Middle frontal gyrus (tissue), 1 donor: Measurements from ENCODE around the gene CNPY2.
"Not testable (repeated sequence)": the region's sequence is repeated elsewhere in the genome, so short reads cannot be mapped to it uniquely, and the experiment has no call there.

Source experiments
- DNase-seq: peaks from one replicate; pipeline ENCODE4 v3.0.0-alpha.2; 2015; ENCODE audit warnings: low spot score; ENCODE audit errors: extremely low spot score

Gene CNPY2

GRCh38 chr12:56315622-56316473, at the start of gene CNPY2:
TSS of gene CNPY2 (minus strand) at chr12:56315988. CDS start at chr12:56315217, 771 bp downstream.
- peak; percentile 89 for DNase-seq

- DNase-seq, result no peak
These were observed 46.6 kb upstream of the CNPY2 start, which contains the start of gene APOF for GRCh38 chr12:56362130-56363059. TSS of gene APOF (minus strand) at chr12:56362857. CDS start at chr12:56362745, 112 bp downstream.

DNA sequence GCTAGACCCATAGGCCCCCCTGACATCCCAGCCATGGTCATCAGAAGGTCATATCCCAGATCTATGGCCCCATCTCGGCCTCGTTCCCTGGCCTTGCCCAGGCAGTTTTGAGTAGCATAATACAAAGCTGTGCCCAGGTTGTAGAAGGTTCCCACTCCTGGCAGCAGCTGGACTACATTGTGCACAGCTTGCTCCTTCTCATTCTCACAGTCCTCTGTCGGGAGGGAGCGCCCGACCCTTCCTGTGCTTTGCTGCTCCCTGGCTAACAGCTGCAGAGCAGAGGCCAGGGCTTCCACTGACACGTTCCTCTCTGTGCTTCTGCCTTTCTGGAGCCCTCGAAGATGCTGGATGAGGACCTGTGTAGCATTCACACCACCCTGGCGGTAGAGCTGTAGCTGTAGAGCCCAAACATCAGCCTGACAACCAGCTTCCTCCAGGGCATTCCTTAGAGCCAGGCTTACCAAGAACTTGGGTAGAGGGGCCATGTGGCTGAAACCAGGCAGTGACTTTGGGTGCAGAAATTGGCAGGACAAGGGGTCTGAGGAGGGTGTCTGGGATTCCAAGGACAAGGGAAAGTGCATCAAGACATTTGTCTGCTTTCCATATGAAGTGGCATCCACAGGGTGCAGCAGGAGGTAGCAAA, 45.8 kb upstream of the CNPY2 start:
- DNase-seq, result no peak

GRCh38 chr12:56359851-56360767, 44.3 kb upstream of the CNPY2 start, which contains the start of gene STAT2:
TSS of gene STAT2 (minus strand) at chr12:56360107. CDS start at chr12:56356571, 3,536 bp downstream.
- peak; percentile 98 for DNase-seq

- no peak for DNase-seq
These were observed 43.2 kb upstream of the CNPY2 start for GRCh38 chr12:56358836-56359532.

DNA sequence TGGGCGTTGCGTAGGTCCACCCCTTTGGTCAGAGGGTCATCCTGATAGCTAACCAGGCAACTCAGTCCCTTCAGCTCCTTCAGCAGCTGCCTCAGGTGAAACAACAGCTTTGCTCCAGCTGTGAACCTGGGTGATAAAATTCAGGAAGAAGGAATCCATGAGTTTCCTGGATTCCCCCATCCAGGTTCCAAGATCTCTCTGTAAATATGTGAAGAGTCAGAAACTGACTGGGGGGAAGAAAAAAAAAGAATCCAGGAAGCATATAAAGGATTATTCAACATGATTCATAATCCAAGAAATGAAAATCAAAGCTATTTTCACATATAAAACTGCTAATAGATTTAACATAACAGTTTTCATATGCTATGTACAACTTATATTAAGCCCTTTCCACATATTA, 35.5 kb upstream of the CNPY2 start:
- no peak for DNase-seq

- DNase-seq, result no peak
These were observed 34.9 kb upstream of the CNPY2 start for GRCh38 chr12:56350662-56351061.

DNA sequence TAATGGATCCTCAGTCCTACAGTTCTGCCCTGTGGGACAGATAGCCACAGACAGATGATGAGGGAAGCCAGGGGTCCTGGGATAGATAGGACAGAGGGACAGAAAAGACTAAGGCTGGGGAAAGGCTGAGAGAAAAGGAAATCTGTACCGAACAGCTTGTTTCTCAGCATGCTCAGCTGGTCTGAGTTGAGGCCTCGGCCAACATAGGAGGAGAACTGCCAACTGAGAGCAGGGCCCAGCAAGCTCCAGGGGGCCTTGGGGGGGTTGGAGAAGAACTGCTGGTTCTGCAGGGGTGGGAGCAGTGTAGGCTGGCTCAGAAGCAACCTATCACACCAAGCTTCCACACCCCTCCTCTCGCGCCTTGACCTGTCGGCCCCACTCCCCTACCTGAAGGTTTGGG, 33.0 kb upstream of the CNPY2 start:
- no peak for DNase-seq

- DNase-seq, result not testable (repeated sequence)
These were observed 31.5 kb upstream of the CNPY2 start for GRCh38 chr12:56347255-56347654.

GRCh38 chr12:56346675-56347074, 30.9 kb upstream of the CNPY2 start:
- no peak for DNase-seq

GRCh38 chr12:56342290-56342689, 26.5 kb upstream of the CNPY2 start:
- DNase-seq, result not testable (repeated sequence)

- DNase-seq, result no peak
These were observed 25.8 kb upstream of the CNPY2 start for GRCh38 chr12:56341616-56342015.

- DNase-seq, result no peak
These were observed 23.3 kb upstream of the CNPY2 start for GRCh38 chr12:56339158-56339422.

DNA sequence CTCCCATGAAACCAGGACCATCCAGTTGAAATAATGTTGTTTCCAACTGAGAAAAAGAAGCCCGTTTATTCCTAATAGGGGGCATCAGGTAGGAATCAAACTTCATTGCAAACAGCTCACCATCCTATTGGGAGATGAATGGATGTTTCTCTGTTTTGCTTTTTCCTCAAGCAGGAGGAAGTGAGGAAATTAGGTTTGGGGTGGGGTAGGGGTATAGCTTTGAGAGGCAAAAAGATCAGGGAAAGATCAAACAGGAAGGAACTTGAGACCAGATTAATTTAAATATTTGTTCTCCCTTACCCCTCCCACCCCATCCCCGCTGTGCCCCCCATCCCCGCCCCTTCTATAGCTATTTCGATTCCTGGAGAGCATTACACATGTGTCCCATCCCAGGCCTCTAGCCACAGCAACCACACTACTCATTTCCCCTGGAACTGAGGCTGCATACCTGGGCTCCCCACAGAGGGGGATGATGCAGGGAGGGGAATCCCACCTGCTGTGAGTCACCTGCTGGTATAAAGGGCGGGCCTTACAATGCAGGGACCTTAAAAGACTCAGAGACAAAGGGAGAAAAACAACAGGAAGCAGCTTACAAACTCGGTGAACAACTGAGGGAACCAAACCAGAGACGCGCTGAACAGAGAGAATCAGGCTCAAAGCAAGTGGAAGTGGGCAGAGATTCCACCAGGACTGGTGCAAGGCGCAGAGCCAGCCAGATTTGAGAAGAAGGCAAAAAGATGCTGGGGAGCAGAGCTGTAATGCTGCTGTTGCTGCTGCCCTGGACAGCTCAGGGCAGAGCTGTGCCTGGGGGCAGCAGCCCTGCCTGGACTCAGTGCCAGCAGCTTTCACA, 22.7 kb upstream of the CNPY2 start, which contains the start of gene IL23A:
IL23A (plus strand) TSS at position 577 of the 850 bp plus-strand sequence; CDS start at position 738, 161 bp downstream.
- no peak for DNase-seq

DNA sequence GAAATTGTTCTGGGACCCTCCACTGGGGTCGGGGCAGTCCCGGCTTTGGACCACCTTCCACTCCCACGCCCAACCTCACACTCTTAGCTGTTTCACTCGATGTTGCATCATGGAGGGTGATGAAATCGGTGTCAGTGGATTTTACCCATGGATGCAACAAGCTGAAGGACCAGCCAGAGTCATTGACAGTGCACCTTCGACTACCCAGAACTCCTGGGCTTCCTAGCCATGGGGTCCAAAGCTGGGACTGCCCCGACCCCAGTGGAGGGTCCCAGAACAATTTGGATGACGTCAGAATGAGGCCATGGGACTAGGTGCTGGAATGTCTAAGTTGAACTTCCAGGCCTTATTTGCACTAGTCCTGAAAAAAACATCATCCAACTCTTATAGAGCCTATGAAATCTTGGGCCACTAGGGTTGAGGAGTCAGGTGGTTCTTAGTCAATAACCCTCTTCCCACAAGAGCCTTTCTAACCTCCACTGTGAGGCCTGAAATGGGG, 22.0 kb upstream of the CNPY2 start:
- DNase-seq, result no peak

GRCh38 chr12:56336361-56337167, 20.8 kb upstream of the CNPY2 start:
- DNase-seq, result no peak

DNA sequence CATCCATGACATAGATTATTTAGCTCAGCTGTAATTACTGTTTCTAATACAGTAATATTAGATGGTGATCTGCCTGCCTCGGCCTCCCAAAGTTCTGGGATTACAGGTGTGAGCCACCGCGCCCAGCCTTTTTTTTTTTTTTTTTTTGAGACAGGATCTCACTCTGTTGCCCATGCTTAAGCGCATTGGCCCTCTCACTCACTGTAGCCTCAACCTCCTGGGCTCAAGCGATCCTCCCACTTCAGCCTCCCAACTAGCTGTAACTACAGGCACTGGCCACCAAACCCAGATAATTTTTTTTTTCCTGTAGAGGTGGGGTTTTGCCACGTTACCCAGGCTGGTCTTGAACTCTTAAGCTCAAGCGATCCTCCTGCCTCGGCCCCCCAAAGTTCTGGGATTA, 19.7 kb upstream of the CNPY2 start:
- DNase-seq, result not testable (repeated sequence)

GRCh38 chr12:56334490-56334793, 18.7 kb upstream of the CNPY2 start:
- no peak for DNase-seq
